ENCODE results near the gene CLUH.
"Not testable (repeated sequence)": the region's sequence is repeated elsewhere in the genome, so short reads cannot be mapped to it uniquely, and the experiment has no call there.

Gene CLUH

DNA sequence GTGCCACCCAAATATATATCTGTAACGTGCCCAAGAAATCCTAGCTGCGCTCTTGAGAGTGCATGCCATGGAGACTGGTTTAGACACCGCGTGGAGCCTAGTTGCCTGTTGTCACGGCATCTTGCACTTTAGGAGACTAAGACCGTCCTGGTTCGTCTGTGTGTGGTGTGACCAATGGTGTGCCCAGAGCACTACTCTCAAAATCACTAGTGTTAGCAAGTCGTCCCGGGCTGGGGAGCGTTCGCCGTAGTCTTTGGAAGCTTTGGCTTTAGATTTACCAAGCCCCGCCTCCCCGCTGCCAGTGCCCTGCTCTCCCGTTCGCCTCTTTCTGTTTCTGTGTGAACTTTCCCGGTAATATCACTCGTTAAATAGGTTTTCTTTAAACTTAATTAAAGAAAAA lies 27.0 kb downstream of the CLUH start:
- FAIRE-seq = no peak

DNA sequence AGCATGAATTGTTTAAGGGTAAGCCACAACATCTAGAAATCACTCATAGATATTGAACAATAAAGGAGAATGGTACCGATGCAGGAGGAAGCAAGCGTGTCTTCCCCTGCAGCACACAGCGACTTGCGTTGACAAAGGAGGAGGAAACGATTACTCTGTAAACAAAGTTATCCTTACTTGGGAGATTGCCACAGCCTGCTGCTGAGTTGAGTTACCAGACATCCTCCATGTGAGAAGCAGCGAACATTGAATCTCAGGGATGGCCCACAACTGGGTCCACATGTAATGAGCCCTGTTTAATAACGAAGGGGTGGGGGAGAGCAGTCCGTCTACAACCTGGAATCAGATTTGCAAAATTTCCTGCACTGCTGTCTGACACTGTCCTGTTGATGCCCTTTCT lies 27.7 kb downstream of the CLUH start:
- no peak for FAIRE-seq

DNA sequence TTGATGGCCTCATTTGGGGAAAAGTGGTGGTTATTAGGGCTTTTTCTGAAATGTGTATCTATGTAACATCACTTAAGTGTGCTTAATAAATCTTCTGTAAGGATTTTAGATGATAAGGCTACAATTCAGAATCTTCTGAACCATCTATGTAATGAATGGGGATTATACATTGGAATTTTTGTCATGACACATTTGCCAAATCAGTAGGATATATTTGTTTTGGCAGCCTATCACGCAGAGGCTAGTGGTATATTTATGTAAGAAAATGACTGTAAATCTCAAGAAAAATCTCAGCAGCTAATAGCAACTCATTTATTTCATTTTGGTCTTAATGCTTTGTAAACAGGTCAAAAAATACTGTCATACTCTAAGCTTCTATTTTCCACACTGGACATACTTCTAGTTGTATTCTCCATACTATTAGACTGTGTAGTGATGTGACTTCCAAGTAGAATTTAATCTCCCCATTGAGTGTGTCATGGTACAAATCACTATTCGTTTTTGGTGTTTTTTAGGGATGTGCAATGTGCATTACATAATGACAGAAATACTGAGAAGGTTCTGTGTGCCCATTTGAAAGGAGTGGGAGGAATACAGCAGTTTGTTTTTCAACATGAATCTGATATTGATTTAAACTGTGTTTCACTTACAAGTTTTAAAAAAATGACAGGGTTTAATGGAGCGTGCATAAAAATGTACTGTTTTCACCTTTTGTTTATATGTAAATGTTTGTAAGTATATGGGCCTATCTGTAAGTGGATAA lies 29.2 kb downstream of the CLUH start:
- FAIRE-seq = no peak

DNA sequence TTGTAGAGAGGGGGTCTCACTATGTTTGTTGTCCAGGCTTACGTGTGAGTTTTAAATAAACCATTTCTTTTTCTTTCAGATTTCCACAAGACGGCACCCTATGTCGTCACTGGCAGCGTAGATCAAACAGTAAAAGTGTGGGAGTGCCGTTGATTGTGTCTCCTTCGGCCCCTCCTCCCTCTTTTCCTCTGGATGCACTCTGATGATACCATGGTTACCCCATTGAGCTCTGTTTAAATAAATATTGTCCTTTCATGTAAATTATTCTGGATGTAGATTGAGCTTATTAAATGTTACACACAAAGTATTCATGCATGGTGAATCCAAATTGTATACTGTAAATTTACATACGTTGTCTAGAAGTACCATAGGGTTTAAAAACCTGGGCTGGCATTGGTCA lies 29.9 kb downstream of the CLUH start:
- FAIRE-seq = no peak

DNA sequence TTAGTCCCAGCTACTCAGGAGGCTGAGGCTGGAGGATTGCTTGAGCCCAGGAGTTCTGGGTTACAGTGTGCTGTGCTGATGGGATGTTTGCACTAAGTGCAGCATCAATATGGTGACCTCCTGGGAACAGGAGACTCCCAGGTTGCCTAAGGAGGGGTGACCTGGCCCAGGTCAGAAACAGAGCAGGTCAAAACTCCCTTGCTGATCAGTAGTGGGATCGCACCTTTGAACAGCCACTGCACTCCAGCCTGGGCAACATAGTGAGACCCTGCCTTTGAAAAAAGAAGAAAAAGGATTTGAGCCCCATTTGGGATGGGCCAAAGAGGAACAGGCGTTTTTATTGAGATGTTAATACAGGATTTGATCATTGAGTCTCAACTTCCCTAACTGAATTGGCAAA lies 30.6 kb downstream of the CLUH start:
- FAIRE-seq = no peak

GRCh38 chr17:2679247-2679646 lies 32.3 kb downstream of the CLUH start:
- not testable (repeated sequence) for FAIRE-seq

DNA sequence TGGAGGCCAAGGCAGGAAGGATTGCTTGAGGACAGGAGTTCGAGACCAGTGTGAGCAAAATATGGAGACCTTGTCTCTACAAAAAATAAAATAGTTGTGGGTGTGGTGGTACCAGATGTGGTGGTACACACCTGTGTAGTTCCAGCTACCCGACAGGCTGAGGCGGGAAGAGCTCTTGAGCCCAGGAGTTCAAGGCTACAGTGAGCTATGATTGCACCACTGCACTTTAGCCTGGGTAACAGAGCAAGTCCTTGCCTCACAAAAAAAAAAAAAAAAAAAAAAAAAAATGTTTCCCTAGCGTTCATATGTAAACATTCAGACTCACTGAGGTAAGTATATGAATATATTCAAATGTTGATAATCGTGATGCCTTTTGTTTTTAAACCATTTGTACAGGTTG lies 39.5 kb downstream of the CLUH start:
- FAIRE-seq = no peak

DNA sequence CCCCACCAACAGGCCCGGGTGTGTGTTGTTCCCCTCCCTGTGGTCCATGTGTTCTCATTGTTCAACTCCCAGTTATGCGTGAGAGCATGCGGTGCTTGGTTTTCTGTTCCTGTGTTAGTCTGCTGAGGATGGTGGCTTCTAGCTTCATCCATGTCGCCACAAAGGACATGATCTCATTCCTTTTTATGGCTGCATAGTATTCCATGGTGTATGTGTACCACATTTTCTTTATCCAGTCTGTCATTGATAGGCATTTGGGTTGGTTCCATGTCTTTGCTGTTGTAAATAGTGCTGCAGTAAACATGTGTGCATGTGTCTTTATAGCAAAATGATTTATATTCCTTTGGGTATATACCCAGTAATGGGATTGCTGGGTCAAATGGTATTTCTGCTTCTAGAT lies 51.2 kb downstream of the CLUH start:
- FAIRE-seq = not testable (repeated sequence)

DNA sequence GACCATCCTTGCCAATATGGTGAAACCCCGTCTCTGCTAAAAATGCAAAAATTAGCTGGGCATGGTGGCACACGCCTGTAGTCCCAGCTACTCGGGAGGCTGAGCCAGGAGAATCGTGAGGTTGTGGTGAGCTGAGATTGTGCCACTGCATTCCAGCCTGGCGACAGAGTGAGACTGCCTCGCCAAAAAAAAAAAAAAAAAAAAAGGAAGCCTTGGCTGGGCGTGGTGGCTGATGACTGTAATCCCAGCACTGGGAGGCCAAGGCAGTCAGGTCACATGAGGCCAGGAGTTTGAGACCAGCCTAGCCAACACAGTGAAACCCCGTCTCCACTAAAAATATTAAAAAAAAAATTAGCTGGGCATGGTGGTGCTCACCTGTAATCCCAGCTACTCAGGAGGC lies 52.2 kb downstream of the CLUH start:
- not testable (repeated sequence) for FAIRE-seq

DNA sequence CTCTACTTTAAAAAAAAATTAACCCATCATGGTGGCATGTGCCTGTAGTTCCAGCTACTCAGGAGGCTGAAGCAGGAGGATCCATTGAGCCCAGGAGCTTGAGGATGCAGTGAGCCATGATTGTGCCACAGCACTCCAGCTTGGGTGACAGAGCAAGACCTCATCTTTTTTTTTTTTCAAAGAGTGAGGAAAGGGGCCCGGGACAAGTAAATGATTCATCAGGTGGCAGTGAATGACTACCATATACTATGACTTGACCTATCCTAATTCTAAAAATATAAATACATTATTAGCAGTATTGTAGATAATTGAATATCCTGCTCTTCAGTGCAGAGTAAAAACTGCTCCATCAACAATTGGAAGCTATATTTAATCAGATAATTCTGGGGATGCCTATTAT lies 55.3 kb downstream of the CLUH start:
- no peak for FAIRE-seq

DNA sequence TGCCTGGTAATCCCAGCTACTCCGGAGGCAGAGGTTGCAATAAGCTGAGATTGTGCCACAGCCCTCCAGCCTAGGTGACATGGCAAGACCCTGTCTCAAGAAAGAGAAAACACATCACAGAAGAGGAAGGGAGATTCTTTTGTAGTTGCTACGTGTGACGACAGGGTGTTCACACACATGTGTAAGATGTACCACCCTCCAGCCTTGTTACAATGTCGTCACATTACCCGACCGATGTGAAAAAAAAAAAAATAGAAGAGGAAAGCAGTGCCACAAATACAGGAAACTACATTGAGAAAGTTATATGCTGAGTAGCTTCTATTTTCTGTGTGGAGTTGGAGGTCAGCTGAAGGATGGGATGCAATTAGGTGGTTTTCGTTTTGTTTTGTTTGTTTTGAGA lies 56.0 kb downstream of the CLUH start:
- no peak for FAIRE-seq

DNA sequence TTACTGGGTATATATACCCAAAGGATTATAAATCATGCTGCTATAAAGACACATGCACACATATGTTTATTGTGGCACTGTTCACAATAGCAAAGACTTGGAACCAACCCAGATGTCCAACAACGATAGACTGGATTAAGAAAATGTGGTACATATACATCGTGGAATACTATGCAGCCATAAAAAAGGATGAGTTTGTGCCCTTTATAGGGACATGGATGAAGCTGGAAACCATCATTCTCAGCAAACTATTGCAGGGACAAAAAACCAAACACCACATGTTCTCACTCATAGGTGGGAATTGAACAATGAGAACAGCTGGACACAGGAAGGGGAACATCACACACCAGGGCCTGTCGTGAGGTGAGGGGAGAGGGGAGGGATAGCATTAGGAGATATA lies 58.7 kb downstream of the CLUH start:
- not testable (repeated sequence) for FAIRE-seq

GRCh38 chr17:2649191-2649590 lies 62.4 kb downstream of the CLUH start:
- FAIRE-seq = no peak

DNA sequence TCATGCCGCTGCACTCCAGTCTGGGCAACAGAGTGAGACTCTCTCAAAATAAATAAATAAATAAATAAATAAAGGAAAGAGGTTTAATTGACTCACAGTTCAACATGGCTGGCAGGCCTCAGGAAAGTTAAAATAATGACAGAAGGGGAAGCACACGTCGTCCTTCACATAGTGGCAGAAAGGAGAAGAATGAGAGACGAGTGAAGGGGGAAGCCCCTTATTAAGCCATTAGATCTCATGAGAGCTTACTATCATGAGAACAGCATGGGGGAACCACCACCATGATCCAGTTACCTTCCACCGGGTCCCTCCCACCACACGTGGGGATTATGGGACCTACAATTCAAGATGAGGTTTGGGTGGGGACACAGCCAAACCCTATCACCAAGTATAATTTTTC lies 63.6 kb downstream of the CLUH start:
- FAIRE-seq = no peak

DNA sequence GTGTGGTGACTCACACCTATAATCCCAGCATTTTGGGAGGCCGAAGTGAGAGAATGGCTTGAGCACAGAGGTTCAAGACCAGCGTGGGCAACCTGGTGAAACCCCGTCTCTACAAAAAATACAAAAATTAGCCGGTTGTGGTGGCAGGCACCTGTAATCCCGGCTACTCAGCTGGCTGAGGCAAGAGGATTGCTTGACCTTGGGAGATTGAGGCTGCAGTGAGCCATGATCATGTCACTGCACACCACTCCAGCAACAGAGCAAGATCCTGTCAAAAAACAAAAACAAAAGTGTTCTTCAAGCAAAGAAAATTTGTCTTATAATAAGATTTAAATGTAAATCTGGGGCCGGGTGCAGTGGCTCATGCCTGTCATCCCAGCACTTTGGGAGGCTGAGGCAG lies 66.6 kb downstream of the CLUH start:
- FAIRE-seq = no peak

Data from endometrium (tissue), 2 donors.